ENCODE measurements around the gene SRGAP1. TPM values are rescaled to one million over a fixed set of nuclear protein-coding genes. Genes with fewer than 3 reads are reported as not detected.

The SRGAP1 gene
- polyA plus RNA-seq, 1 donor from 2014 or later, result 4.8 TPM

DNA sequence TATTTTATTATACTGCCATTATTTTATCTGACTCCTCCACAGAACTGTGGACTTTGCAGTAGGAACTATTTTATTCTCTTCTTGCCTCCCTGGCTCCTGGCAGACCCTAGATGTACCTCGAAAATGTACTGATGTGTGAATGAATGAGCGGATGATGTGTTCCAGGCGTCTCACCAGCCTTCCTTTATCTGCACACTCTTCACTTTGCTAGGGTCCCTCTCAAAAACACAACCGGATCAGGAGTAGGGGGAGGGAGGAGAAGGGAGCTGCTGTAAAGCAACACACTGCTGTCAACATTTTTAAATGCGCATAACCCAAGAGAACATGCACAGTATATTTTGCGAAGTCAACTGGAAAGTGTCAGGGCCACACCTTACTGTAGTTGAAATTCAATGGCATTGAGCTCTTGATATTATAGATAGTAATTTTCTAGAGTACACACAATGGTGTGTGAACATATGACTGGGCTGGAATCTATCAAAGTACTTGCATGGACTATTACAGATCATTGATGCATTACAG lies 36.3 kb downstream of the SRGAP1 start:
- Histone ChIP-seq H3K36me3 (ENCODE audit: insufficient read depth, low read length) (no peaks in the 10 kb centered on the region), H3K27me3 (ENCODE audit: insufficient read depth, low read depth, low read length) (no peaks in the 10 kb centered on the region), H3K9me2 (ENCODE audit: insufficient read depth, low read length) (no peaks in the 10 kb centered on the region), H3K79me2 (replicated peaks; ENCODE audit: insufficient read depth, low read length) (peaks cover 5% of the 10 kb centered on the region), H4K20me1 (ENCODE audit: insufficient read depth) (no peaks in the 10 kb centered on the region), H3K4me2 (ENCODE audit: low read length) (no peak overlapping the region), H2AFZ (ENCODE audit: low read depth, low read length) (no peak overlapping the region), H3K9ac (ENCODE audit: low read length) (no peak overlapping the region), H3K4me3 (ENCODE audit: low read length) (no peak overlapping the region), H3F3A (ENCODE audit: insufficient read depth, low read length, poor library complexity, severe bottlenecking) (no peaks in the 10 kb centered on the region), H3K27ac (ENCODE audit: low read length) (no peak overlapping the region), H3K9me3 (ENCODE audit: low read length) (no peaks in the 10 kb centered on the region)
- TF ChIP-seq, protein P1, sequence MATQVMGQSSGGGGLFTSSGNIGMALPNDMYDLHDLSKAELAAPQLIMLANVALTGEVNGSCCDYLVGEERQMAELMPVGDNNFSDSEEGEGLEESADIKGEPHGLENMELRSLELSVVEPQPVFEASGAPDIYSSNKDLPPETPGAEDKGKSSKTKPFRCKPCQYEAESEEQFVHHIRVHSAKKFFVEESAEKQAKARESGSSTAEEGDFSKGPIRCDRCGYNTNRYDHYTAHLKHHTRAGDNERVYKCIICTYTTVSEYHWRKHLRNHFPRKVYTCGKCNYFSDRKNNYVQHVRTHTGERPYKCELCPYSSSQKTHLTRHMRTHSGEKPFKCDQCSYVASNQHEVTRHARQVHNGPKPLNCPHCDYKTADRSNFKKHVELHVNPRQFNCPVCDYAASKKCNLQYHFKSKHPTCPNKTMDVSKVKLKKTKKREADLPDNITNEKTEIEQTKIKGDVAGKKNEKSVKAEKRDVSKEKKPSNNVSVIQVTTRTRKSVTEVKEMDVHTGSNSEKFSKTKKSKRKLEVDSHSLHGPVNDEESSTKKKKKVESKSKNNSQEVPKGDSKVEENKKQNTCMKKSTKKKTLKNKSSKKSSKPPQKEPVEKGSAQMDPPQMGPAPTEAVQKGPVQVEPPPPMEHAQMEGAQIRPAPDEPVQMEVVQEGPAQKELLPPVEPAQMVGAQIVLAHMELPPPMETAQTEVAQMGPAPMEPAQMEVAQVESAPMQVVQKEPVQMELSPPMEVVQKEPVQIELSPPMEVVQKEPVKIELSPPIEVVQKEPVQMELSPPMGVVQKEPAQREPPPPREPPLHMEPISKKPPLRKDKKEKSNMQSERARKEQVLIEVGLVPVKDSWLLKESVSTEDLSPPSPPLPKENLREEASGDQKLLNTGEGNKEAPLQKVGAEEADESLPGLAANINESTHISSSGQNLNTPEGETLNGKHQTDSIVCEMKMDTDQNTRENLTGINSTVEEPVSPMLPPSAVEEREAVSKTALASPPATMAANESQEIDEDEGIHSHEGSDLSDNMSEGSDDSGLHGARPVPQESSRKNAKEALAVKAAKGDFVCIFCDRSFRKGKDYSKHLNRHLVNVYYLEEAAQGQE (IDR thresholded peaks at IDR 0.05; ENCODE audit: borderline replicate concordance), result no peak
- no peak for TF ChIP-seq EZH2 (IDR thresholded peaks at IDR 0.05; ENCODE audit: borderline replicate concordance, insufficient read depth, low read length, poor library complexity, severe bottlenecking)
- no peak for TF ChIP-seq EP300 (conservative IDR thresholded peaks at IDR 0.05; ENCODE audit: poor library complexity, severe bottlenecking)
- no peak for TF ChIP-seq TAF1 (IDR thresholded peaks at IDR 0.05; ENCODE audit: low read depth)
- no peak for TF ChIP-seq MXI1 (conservative IDR thresholded peaks at IDR 0.05; ENCODE audit: poor library complexity, severe bottlenecking)
- TF ChIP-seq SMC3 (conservative IDR thresholded peaks at IDR 0.05; ENCODE audit: poor library complexity), result no peak
- no peak for TF ChIP-seq RAD21 (conservative IDR thresholded peaks at IDR 0.05)
- TF ChIP-seq, protein P2, sequence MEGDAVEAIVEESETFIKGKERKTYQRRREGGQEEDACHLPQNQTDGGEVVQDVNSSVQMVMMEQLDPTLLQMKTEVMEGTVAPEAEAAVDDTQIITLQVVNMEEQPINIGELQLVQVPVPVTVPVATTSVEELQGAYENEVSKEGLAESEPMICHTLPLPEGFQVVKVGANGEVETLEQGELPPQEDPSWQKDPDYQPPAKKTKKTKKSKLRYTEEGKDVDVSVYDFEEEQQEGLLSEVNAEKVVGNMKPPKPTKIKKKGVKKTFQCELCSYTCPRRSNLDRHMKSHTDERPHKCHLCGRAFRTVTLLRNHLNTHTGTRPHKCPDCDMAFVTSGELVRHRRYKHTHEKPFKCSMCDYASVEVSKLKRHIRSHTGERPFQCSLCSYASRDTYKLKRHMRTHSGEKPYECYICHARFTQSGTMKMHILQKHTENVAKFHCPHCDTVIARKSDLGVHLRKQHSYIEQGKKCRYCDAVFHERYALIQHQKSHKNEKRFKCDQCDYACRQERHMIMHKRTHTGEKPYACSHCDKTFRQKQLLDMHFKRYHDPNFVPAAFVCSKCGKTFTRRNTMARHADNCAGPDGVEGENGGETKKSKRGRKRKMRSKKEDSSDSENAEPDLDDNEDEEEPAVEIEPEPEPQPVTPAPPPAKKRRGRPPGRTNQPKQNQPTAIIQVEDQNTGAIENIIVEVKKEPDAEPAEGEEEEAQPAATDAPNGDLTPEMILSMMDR (IDR thresholded peaks at IDR 0.05; ENCODE audit: poor library complexity, severe bottlenecking), result no peak
- TF ChIP-seq POLR2AphosphoS5 (IDR thresholded peaks at IDR 0.05), result no peak

DNA sequence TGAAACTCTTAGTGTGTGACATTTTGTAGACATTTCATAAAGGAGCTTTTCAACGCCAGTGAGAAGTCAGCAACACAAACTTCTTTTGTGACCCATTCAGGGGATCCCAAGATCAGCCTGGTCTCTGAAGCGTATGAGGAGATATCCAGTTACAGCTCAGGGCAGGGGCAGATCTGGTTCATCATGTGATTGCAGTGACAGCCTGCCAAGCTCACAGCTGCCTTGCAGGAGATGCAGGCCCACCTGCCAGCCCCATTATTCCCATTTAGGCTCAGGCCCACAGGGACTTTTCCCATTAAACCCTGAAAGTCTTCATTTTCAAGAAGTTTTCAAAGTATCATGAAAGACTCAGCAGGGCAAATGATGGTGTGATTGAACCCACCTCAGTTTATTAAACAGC lies 38.3 kb downstream of the SRGAP1 start:
- H3K9me3 ChIP-seq (ENCODE audit: low read length), result no peaks in the 10 kb centered on the region
- no peak overlapping the region for H2AFZ ChIP-seq (ENCODE audit: low read depth, low read length)
- H3K4me2 ChIP-seq (ENCODE audit: low read length), result no peak overlapping the region
- no peak overlapping the region for H3K9ac ChIP-seq (ENCODE audit: low read length)
- no peaks in the 10 kb centered on the region for H4K20me1 ChIP-seq (ENCODE audit: insufficient read depth)
- H3K79me2 ChIP-seq (replicated peaks; ENCODE audit: insufficient read depth, low read length), result peaks cover 5% of the 10 kb centered on the region
- H3K9me2 ChIP-seq (ENCODE audit: insufficient read depth, low read length), result no peaks in the 10 kb centered on the region
- no peak overlapping the region for H3K4me3 ChIP-seq (ENCODE audit: low read length)
- H3K27me3 ChIP-seq (ENCODE audit: insufficient read depth, low read depth, low read length), result no peaks in the 10 kb centered on the region
- TF ChIP-seq EP300 (conservative IDR thresholded peaks at IDR 0.05; ENCODE audit: poor library complexity, severe bottlenecking), result no peak
- no peak for TF ChIP-seq TAF1 (IDR thresholded peaks at IDR 0.05; ENCODE audit: low read depth)
- peak; percentile 35 for TF ChIP-seq POLR2AphosphoS5 (IDR thresholded peaks at IDR 0.05)
- no peak for TF ChIP-seq RAD21 (conservative IDR thresholded peaks at IDR 0.05)
- TF ChIP-seq, protein P1 (IDR thresholded peaks at IDR 0.05; ENCODE audit: borderline replicate concordance), result no peak
- H3K36me3 ChIP-seq (ENCODE audit: insufficient read depth, low read length), result peaks cover 4% of the 10 kb centered on the region
- H3F3A ChIP-seq (ENCODE audit: insufficient read depth, low read length, poor library complexity, severe bottlenecking), result no peaks in the 10 kb centered on the region
- no peak overlapping the region for H3K27ac ChIP-seq (ENCODE audit: low read length)

Measured in neural cell (in vitro differentiated cells).